ENCODE results near the gene LCN15. TPM values are rescaled to one million over a fixed set of nuclear protein-coding genes. Genes with fewer than 3 reads are reported as not detected.
A peak's percentile ranks its signal among the peaks of the same experiment; 100 is the strongest.

LCN15 gene
- polyA plus RNA-seq, 3 donors: not detected

DNA sequence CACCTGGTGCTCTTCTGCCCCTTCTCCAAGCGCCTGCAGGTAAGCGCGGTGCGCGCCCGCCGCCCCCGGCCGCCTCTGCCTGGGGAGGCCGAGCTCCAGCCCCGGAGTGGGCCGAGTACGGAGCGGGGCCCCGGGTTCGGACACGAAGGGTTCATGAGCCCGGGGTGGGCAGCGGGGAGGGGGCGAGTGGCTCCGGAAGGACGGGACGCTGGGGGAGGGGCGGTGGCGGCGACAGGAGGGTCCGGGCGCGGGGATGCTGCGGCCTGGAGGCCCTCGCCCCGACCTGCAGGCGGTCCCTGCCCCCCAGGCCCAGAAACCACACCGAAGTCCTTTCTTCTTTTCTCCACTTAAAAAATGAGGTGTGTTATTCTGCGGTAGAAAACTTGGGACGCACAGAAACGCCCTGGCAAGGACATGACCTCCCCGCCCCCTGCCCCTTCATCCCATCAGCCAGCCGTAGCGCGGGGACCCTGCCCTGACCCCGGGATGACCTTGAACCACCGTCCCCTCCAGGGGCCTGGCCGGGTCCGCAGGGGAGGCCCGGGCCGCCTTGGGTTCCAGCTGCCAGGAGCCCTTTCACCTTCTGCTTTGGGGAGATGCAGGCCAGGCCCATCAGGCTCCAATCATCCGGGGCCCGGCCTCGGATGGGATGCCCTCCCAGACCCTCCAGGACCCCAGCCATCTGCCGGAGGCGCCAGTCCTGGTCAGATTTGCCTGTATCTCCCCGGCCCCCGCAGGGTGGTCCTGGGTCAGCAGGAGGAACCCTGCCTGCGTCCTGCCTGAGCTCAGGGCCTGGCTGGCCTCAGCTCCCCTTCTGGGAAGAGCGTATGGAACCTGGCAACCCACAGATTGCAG, 51.4 kb downstream of the LCN15 start:
- 3% methylated on average over 44 of the region's 56 CpGs for WGBS (ENCODE audit: insufficient coverage)

More for the DNA sequence above, 51.4 kb downstream of the LCN15 start:
- Histone ChIP-seq H3K36me3 (replicated peaks in 1 of 2; ENCODE audit: control insufficient read depth in 1 of 2, insufficient read depth in 2 of 2, low read length in 2 of 2) (no peaks in the 10 kb centered on the region), H2AFZ (ENCODE audit: insufficient read depth, low read depth, low read length, poor library complexity, severe bottlenecking) (no peak overlapping the region), H3K79me2 (ENCODE audit: insufficient read depth, low read length) (no peaks in the 10 kb centered on the region), H3K4me3 (replicated peaks in 1 of 3; ENCODE audit: low read depth in 2 of 3, low read length in 3 of 3) (no peak overlapping the region), H3K4me2 (replicated peaks; ENCODE audit: extremely low read depth, low read length, poor library complexity, severe bottlenecking) (peak overlapping the region; percentile 30), H3K27me3 (ENCODE audit: control insufficient read depth in 2 of 2, insufficient read depth in 2 of 2, low read length in 2 of 2) (peaks cover 12 to 47% of the 10 kb centered on the region in 2 donors), H4K20me1 (ENCODE audit: insufficient read depth, low read length) (no peaks in the 10 kb centered on the region), H3K27ac (ENCODE audit: low read depth in 1 of 2, low read length in 2 of 2) (no peak overlapping the region), H3K4me1 (ENCODE audit: control insufficient read depth in 1 of 2, insufficient read depth in 2 of 2, low read length in 2 of 2) (peaks cover 17 to 29% of the 10 kb centered on the region in 2 donors), H3K9ac (ENCODE audit: insufficient read depth, low read length, poor library complexity, severe bottlenecking) (no peak overlapping the region), H3K9me3 (replicated peaks in 1 of 2; ENCODE audit: control insufficient read depth in 1 of 2, insufficient read depth in 1 of 2, low read length in 2 of 2) (peaks cover 0 to 3% of the 10 kb centered on the region in 2 donors)
- no peak for DNase-seq
- Mint-ChIP-seq H3K27ac (no peak overlapping the region), H3K9me3 (peaks cover 0 to 11% (median 2%) of the 10 kb centered on the region in 7 donors), H3K36me3 (peaks cover 0 to 4% of the 10 kb centered on the region in 2 donors), H3K4me1 (peaks cover 15% of the 10 kb centered on the region), H3K27me3 (ENCODE audit: low read depth in 3 of 3) (peaks cover 52 to 80% (median 54%) of the 10 kb centered on the region in 3 donors), H3K4me3 (peak overlapping the region in 1 of 2 donors; percentile 73)
- intact Hi-C loops (cut with micrococcal nuclease): no loop called here
- TF ChIP-seq, protein P1, sequence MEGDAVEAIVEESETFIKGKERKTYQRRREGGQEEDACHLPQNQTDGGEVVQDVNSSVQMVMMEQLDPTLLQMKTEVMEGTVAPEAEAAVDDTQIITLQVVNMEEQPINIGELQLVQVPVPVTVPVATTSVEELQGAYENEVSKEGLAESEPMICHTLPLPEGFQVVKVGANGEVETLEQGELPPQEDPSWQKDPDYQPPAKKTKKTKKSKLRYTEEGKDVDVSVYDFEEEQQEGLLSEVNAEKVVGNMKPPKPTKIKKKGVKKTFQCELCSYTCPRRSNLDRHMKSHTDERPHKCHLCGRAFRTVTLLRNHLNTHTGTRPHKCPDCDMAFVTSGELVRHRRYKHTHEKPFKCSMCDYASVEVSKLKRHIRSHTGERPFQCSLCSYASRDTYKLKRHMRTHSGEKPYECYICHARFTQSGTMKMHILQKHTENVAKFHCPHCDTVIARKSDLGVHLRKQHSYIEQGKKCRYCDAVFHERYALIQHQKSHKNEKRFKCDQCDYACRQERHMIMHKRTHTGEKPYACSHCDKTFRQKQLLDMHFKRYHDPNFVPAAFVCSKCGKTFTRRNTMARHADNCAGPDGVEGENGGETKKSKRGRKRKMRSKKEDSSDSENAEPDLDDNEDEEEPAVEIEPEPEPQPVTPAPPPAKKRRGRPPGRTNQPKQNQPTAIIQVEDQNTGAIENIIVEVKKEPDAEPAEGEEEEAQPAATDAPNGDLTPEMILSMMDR (IDR thresholded peaks at IDR 0.05): no peak
